ENCODE data around the gene TRPM3.
"Not testable (repeated sequence)": the region's sequence is repeated elsewhere in the genome, so short reads cannot be mapped to it uniquely, and the experiment has no call there.

Gene TRPM3

GRCh38 chr9:70986984-70987383 is 134.4 kb downstream of the TRPM3 start:
- Histone ChIP-seq H3K36me3 (ENCODE audit: control insufficient read depth in 1 of 2, insufficient read depth in 2 of 2, low read length in 2 of 2) (no peaks in the 10 kb centered on the region), H3K4me1 (ENCODE audit: control insufficient read depth in 1 of 2, insufficient read depth in 2 of 2, low read length in 2 of 2) (no peaks in the 10 kb centered on the region), H3K9me3 (ENCODE audit: control insufficient read depth in 1 of 2, low read length in 2 of 2) (peaks cover 4 to 8% of the 10 kb centered on the region in 2 donors), H3K27ac (ENCODE audit: low read depth, low read length) (no peak overlapping the region), H3K9ac (ENCODE audit: low read depth in 1 of 2, low read length in 2 of 2) (no peak overlapping the region), H3K4me3 (ENCODE audit: low read depth in 1 of 2, low read length in 2 of 2) (no peak overlapping the region), H3K27me3 (ENCODE audit: control insufficient read depth in 1 of 2, insufficient read depth in 2 of 2, low read length in 2 of 2) (no peaks in the 10 kb centered on the region)

- Histone ChIP-seq H3K27me3 (ENCODE audit: control insufficient read depth in 1 of 2, insufficient read depth in 2 of 2, low read length in 2 of 2) (no peaks in the 10 kb centered on the region), H3K9ac (ENCODE audit: low read depth in 1 of 2, low read length in 2 of 2) (no peak overlapping the region), H3K27ac (ENCODE audit: low read depth, low read length) (no peak overlapping the region), H3K4me1 (ENCODE audit: control insufficient read depth in 1 of 2, insufficient read depth in 2 of 2, low read length in 2 of 2) (no peaks in the 10 kb centered on the region), H3K9me3 (ENCODE audit: control insufficient read depth in 1 of 2, low read length in 2 of 2) (peaks cover 4 to 8% of the 10 kb centered on the region in 2 donors), H3K36me3 (ENCODE audit: control insufficient read depth in 1 of 2, insufficient read depth in 2 of 2, low read length in 2 of 2) (no peaks in the 10 kb centered on the region), H3K4me3 (ENCODE audit: low read depth in 1 of 2, low read length in 2 of 2) (no peak overlapping the region)
Observed at GRCh38 chr9:70983723-70984295, 137.6 kb downstream of the TRPM3 start.

- no peaks in the 10 kb centered on the region for H3K4me1 ChIP-seq (ENCODE audit: control insufficient read depth in 1 of 2, insufficient read depth in 2 of 2, low read length in 2 of 2)
- no peak overlapping the region for H3K9ac ChIP-seq (ENCODE audit: low read depth in 1 of 2, low read length in 2 of 2)
- no peak overlapping the region for H3K4me3 ChIP-seq (ENCODE audit: low read depth in 1 of 2, low read length in 2 of 2)
- no peak overlapping the region for H3K27ac ChIP-seq (ENCODE audit: low read depth, low read length)
- peaks cover 4 to 8% of the 10 kb centered on the region in 2 donors for H3K9me3 ChIP-seq (ENCODE audit: control insufficient read depth in 1 of 2, low read length in 2 of 2)
- H3K36me3 ChIP-seq (ENCODE audit: control insufficient read depth in 1 of 2, insufficient read depth in 2 of 2, low read length in 2 of 2) = no peaks in the 10 kb centered on the region
- H3K27me3 ChIP-seq (ENCODE audit: control insufficient read depth in 1 of 2, insufficient read depth in 2 of 2, low read length in 2 of 2) = no peaks in the 10 kb centered on the region
Observed at GRCh38 chr9:70981312-70981711, 140.1 kb downstream of the TRPM3 start.

- Histone ChIP-seq H3K27ac (ENCODE audit: low read depth, low read length) (no peak overlapping the region), H3K9ac (ENCODE audit: low read depth in 1 of 2, low read length in 2 of 2) (no peak overlapping the region), H3K36me3 (ENCODE audit: control insufficient read depth in 1 of 2, insufficient read depth in 2 of 2, low read length in 2 of 2) (no peaks in the 10 kb centered on the region), H3K4me1 (ENCODE audit: control insufficient read depth in 1 of 2, insufficient read depth in 2 of 2, low read length in 2 of 2) (no peaks in the 10 kb centered on the region), H3K27me3 (ENCODE audit: control insufficient read depth in 1 of 2, insufficient read depth in 2 of 2, low read length in 2 of 2) (no peaks in the 10 kb centered on the region), H3K9me3 (ENCODE audit: control insufficient read depth in 1 of 2, low read length in 2 of 2) (peaks cover 4 to 8% of the 10 kb centered on the region in 2 donors), H3K4me3 (ENCODE audit: low read depth in 1 of 2, low read length in 2 of 2) (no peak overlapping the region)
Observed at GRCh38 chr9:70979966-70980365, 141.5 kb downstream of the TRPM3 start.

GRCh38 chr9:70978085-70978484 is 143.3 kb downstream of the TRPM3 start:
- no peak overlapping the region for H3K27ac ChIP-seq (ENCODE audit: low read depth, low read length)
- no peak overlapping the region for H3K4me3 ChIP-seq (ENCODE audit: low read depth in 1 of 2, low read length in 2 of 2)
- H3K9me3 ChIP-seq (ENCODE audit: control insufficient read depth in 1 of 2, low read length in 2 of 2) = no peaks in the 10 kb centered on the region
- H3K27me3 ChIP-seq (ENCODE audit: control insufficient read depth in 1 of 2, insufficient read depth in 2 of 2, low read length in 2 of 2) = no peaks in the 10 kb centered on the region
- H3K9ac ChIP-seq (ENCODE audit: low read depth in 1 of 2, low read length in 2 of 2) = no peak overlapping the region
- H3K36me3 ChIP-seq (ENCODE audit: control insufficient read depth in 1 of 2, insufficient read depth in 2 of 2, low read length in 2 of 2) = no peaks in the 10 kb centered on the region
- H3K4me1 ChIP-seq (ENCODE audit: control insufficient read depth in 1 of 2, insufficient read depth in 2 of 2, low read length in 2 of 2) = no peaks in the 10 kb centered on the region

- no peaks in the 10 kb centered on the region for H3K27me3 ChIP-seq (ENCODE audit: control insufficient read depth in 1 of 2, insufficient read depth in 2 of 2, low read length in 2 of 2)
- H3K4me1 ChIP-seq (ENCODE audit: control insufficient read depth in 1 of 2, insufficient read depth in 2 of 2, low read length in 2 of 2) = no peaks in the 10 kb centered on the region
- H3K9me3 ChIP-seq (ENCODE audit: control insufficient read depth in 1 of 2, low read length in 2 of 2) = no peaks in the 10 kb centered on the region
- no peak overlapping the region for H3K9ac ChIP-seq (ENCODE audit: low read depth in 1 of 2, low read length in 2 of 2)
- H3K4me3 ChIP-seq (ENCODE audit: low read depth in 1 of 2, low read length in 2 of 2) = no peak overlapping the region
- no peaks in the 10 kb centered on the region for H3K36me3 ChIP-seq (ENCODE audit: control insufficient read depth in 1 of 2, insufficient read depth in 2 of 2, low read length in 2 of 2)
- no peak overlapping the region for H3K27ac ChIP-seq (ENCODE audit: low read depth, low read length)
Observed at GRCh38 chr9:70975821-70976220, 145.6 kb downstream of the TRPM3 start.

GRCh38 chr9:70971723-70972122 is 149.7 kb downstream of the TRPM3 start:
- no peak overlapping the region for H3K4me3 ChIP-seq (ENCODE audit: low read depth in 1 of 2, low read length in 2 of 2)
- H3K36me3 ChIP-seq (ENCODE audit: control insufficient read depth in 1 of 2, insufficient read depth in 2 of 2, low read length in 2 of 2) = no peaks in the 10 kb centered on the region
- no peak overlapping the region for H3K27ac ChIP-seq (ENCODE audit: low read depth, low read length)
- H3K9ac ChIP-seq (ENCODE audit: low read depth in 1 of 2, low read length in 2 of 2) = no peak overlapping the region
- no peaks in the 10 kb centered on the region for H3K4me1 ChIP-seq (ENCODE audit: control insufficient read depth in 1 of 2, insufficient read depth in 2 of 2, low read length in 2 of 2)
- no peaks in the 10 kb centered on the region for H3K27me3 ChIP-seq (ENCODE audit: control insufficient read depth in 1 of 2, insufficient read depth in 2 of 2, low read length in 2 of 2)
- no peaks in the 10 kb centered on the region for H3K9me3 ChIP-seq (ENCODE audit: control insufficient read depth in 1 of 2, low read length in 2 of 2)

GRCh38 chr9:70966380-70966779 is 155.0 kb downstream of the TRPM3 start:
- not testable (repeated sequence) for H3K9ac ChIP-seq (ENCODE audit: low read depth in 1 of 2, low read length in 2 of 2); H3K4me1 ChIP-seq (ENCODE audit: control insufficient read depth in 1 of 2, insufficient read depth in 2 of 2, low read length in 2 of 2); H3K27me3 ChIP-seq (ENCODE audit: control insufficient read depth in 1 of 2, insufficient read depth in 2 of 2, low read length in 2 of 2); H3K4me3 ChIP-seq (ENCODE audit: low read depth in 1 of 2, low read length in 2 of 2); H3K36me3 ChIP-seq (ENCODE audit: control insufficient read depth in 1 of 2, insufficient read depth in 2 of 2, low read length in 2 of 2); H3K27ac ChIP-seq (ENCODE audit: low read depth, low read length); H3K9me3 ChIP-seq (ENCODE audit: control insufficient read depth in 1 of 2, low read length in 2 of 2)

GRCh38 chr9:70964861-70965260 is 156.6 kb downstream of the TRPM3 start:
- Histone ChIP-seq H3K27me3 (ENCODE audit: control insufficient read depth in 1 of 2, insufficient read depth in 2 of 2, low read length in 2 of 2) (no peaks in the 10 kb centered on the region), H3K4me3 (ENCODE audit: low read depth in 1 of 2, low read length in 2 of 2) (no peak overlapping the region), H3K4me1 (ENCODE audit: control insufficient read depth in 1 of 2, insufficient read depth in 2 of 2, low read length in 2 of 2) (no peaks in the 10 kb centered on the region), H3K9ac (ENCODE audit: low read depth in 1 of 2, low read length in 2 of 2) (no peak overlapping the region), H3K9me3 (ENCODE audit: control insufficient read depth in 1 of 2, low read length in 2 of 2) (no peaks in the 10 kb centered on the region), H3K36me3 (ENCODE audit: control insufficient read depth in 1 of 2, insufficient read depth in 2 of 2, low read length in 2 of 2) (no peaks in the 10 kb centered on the region), H3K27ac (ENCODE audit: low read depth, low read length) (no peak overlapping the region)

GRCh38 chr9:70963554-70963953 is 157.9 kb downstream of the TRPM3 start:
- Histone ChIP-seq H3K27ac (ENCODE audit: low read depth, low read length) (no peak overlapping the region), H3K9me3 (ENCODE audit: control insufficient read depth in 1 of 2, low read length in 2 of 2) (no peaks in the 10 kb centered on the region), H3K4me3 (ENCODE audit: low read depth in 1 of 2, low read length in 2 of 2) (no peak overlapping the region), H3K4me1 (ENCODE audit: control insufficient read depth in 1 of 2, insufficient read depth in 2 of 2, low read length in 2 of 2) (no peaks in the 10 kb centered on the region), H3K36me3 (ENCODE audit: control insufficient read depth in 1 of 2, insufficient read depth in 2 of 2, low read length in 2 of 2) (no peaks in the 10 kb centered on the region), H3K27me3 (ENCODE audit: control insufficient read depth in 1 of 2, insufficient read depth in 2 of 2, low read length in 2 of 2) (no peaks in the 10 kb centered on the region), H3K9ac (ENCODE audit: low read depth in 1 of 2, low read length in 2 of 2) (no peak overlapping the region)

All from duodenal mucosa (tissue), 2 donors.